HEK293T (cell line): ENCODE data around the gene TIFAB.

Experiments used
- ARNT ChIP-seq: fragments of 450-650 bp; IDR thresholded peaks from 2 replicates; pipeline ENCODE4 v1.6.1; 2017; ENCODE audit warnings: mild to moderate bottlenecking
- BHLHE40 ChIP-seq: fragments of 450-650 bp; IDR thresholded peaks from 2 replicates; pipeline ENCODE4 v1.6.1; 2016; ENCODE audit warnings: mild to moderate bottlenecking, moderate library complexity, borderline replicate concordance
- ELF4 ChIP-seq: fragments of 450-650 bp; IDR thresholded peaks from 2 replicates; pipeline ENCODE4 v1.6.1; 2017; ENCODE audit warnings: antibody characterized with exemption
- FOXA1 ChIP-seq: fragments of 450-650 bp; IDR thresholded peaks from 2 replicates; pipeline ENCODE4 v1.6.1; 2016; ENCODE audit warnings: mild to moderate bottlenecking
- FOXK2 ChIP-seq: fragments of 450-650 bp; IDR thresholded peaks from 2 replicates; pipeline ENCODE4 v1.6.1; 2016; ENCODE audit warnings: mild to moderate bottlenecking
- FOXM1 ChIP-seq: fragments of 450-650 bp; IDR thresholded peaks from 2 replicates; pipeline ENCODE4 v1.6.1; 2017; ENCODE audit warnings: mild to moderate bottlenecking, borderline replicate concordance
- HDGF ChIP-seq: fragments of 450-650 bp; IDR thresholded peaks from 2 replicates; pipeline ENCODE4 v1.6.1; 2017; ENCODE audit warnings: antibody characterized with exemption, borderline replicate concordance
- L3MBTL2 ChIP-seq: fragments of 450-650 bp; conservative IDR thresholded peaks from 2 replicates; pipeline ENCODE4 v1.6.1; 2016; ENCODE audit warnings: mild to moderate bottlenecking
- LEF1 ChIP-seq: fragments of 450-650 bp; IDR thresholded peaks from 2 replicates; pipeline ENCODE4 v1.6.1; 2017; ENCODE audit warnings: mild to moderate bottlenecking, borderline replicate concordance
- SP1 ChIP-seq: fragments of 450-650 bp; IDR thresholded peaks from 2 replicates; pipeline ENCODE4 v1.6.1; 2017
- SUZ12 ChIP-seq: fragments of 450-650 bp; IDR thresholded peaks from 2 replicates; pipeline ENCODE4 v1.6.1; 2016; ENCODE audit warnings: mild to moderate bottlenecking
- TARDBP ChIP-seq: fragments of 450-650 bp; IDR thresholded peaks from 2 replicates; pipeline ENCODE4 v1.6.1; 2016
- TF ChIP-seq, protein P1 (sequence below): fragments of 450-650 bp; IDR thresholded peaks from 2 replicates; pipeline ENCODE4 v1.6.1; 2016

GRCh38 chr5:135472141-135472540, 20.0 kb upstream of the TIFAB start:
- TF ChIP-seq LEF1 (no peak), FOXK2 (no peak), TARDBP (no peak), ELF4 (no peak), BHLHE40 (no peak), SUZ12 (no peak), HDGF (no peak), FOXM1 (no peak), SP1 (no peak), ARNT (no peak), FOXA1 (no peak), L3MBTL2 (no peak)
- TF ChIP-seq, protein P1, sequence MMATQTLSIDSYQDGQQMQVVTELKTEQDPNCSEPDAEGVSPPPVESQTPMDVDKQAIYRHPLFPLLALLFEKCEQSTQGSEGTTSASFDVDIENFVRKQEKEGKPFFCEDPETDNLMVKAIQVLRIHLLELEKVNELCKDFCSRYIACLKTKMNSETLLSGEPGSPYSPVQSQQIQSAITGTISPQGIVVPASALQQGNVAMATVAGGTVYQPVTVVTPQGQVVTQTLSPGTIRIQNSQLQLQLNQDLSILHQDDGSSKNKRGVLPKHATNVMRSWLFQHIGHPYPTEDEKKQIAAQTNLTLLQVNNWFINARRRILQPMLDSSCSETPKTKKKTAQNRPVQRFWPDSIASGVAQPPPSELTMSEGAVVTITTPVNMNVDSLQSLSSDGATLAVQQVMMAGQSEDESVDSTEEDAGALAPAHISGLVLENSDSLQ, result no peak
